ENCODE measurements around the gene BPIFB1. TPM values are rescaled to one million over a fixed set of nuclear protein-coding genes. Genes with fewer than 3 reads are reported as not detected.

The BPIFB1 gene
- total RNA-seq, 1 donor from 2014 or later, result not detected

GRCh38 chr20:33337531-33338165 is 54.6 kb downstream of the BPIFB1 start:
- no peak for DNase-seq (ENCODE audit: low read depth)
- no peak overlapping the region for H3K4me3 ChIP-seq (ENCODE audit: low read depth, low read length)
- no peak for TF ChIP-seq CTCF (conservative IDR thresholded peaks at IDR 0.05; ENCODE audit: low read depth, low read length)

- DNase-seq (ENCODE audit: low read depth), result no peak
- TF ChIP-seq CTCF (conservative IDR thresholded peaks at IDR 0.05; ENCODE audit: low read depth, low read length), result no peak
- no peak overlapping the region for H3K4me3 ChIP-seq (ENCODE audit: low read depth, low read length)
Observed at GRCh38 chr20:33338467-33339258, 55.6 kb downstream of the BPIFB1 start.

GRCh38 chr20:33339515-33340058 is 56.6 kb downstream of the BPIFB1 start:
- no peak for TF ChIP-seq CTCF (conservative IDR thresholded peaks at IDR 0.05; ENCODE audit: low read depth, low read length)
- no peak for DNase-seq (ENCODE audit: low read depth)
- H3K4me3 ChIP-seq (ENCODE audit: low read depth, low read length), result no peak overlapping the region

- TF ChIP-seq CTCF (conservative IDR thresholded peaks at IDR 0.05; ENCODE audit: low read depth, low read length), result no peak
- no peak for DNase-seq (ENCODE audit: low read depth)
- H3K4me3 ChIP-seq (ENCODE audit: low read depth, low read length), result no peak overlapping the region
Observed at GRCh38 chr20:33343521-33343920, 60.5 kb downstream of the BPIFB1 start.

GRCh38 chr20:33345342-33345741 is 62.3 kb downstream of the BPIFB1 start:
- H3K4me3 ChIP-seq (ENCODE audit: low read depth, low read length), result no peak overlapping the region
- TF ChIP-seq CTCF (conservative IDR thresholded peaks at IDR 0.05; ENCODE audit: low read depth, low read length), result no peak
- DNase-seq (ENCODE audit: low read depth), result no peak

GRCh38 chr20:33348136-33348937 is 65.3 kb downstream of the BPIFB1 start:
- DNase-seq (ENCODE audit: low read depth), result no peak
- TF ChIP-seq CTCF (conservative IDR thresholded peaks at IDR 0.05; ENCODE audit: low read depth, low read length), result no peak
- H3K4me3 ChIP-seq (ENCODE audit: low read depth, low read length), result no peak overlapping the region

Data from epithelial cell of proximal tubule (primary cell).